Measurements from ENCODE around the gene EPN3.

DNA sequence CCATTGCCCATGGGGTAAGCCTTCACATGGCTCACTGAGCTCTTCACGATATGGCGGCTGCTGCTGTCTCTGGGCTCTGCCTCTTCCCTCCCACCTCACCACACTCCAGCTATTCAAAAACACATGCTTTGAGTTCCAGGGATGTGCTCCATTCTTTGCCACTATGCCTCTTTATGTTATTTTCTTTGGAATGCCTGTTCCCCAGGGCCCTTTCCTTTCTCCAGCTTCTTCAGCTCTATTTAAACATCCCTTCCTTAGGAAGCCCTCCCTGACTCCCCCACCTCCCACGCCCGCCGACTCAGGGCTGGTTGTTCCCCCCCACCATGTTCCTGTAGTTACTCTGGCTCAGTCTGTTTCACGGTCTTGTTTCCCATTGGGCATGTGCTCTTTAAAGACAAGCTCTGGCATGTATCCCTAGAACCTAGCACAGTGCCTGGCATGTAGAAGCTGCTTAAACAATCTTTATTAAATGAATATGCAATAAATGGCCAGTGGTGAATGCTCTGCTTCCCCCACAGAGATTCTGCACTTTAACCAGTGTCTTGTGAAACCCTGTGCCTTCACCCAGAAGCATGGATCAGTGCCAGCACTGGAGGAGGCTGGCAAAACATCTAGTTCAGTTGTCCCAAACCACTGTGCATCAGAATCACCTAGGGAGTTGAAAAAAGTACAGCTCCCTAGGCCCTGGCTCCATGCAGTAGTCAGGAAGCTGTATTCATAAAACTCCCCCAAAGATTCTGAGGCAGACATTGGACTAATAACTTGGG lies 17.4 kb upstream of the EPN3 start:
- TF ChIP-seq, protein P1, sequence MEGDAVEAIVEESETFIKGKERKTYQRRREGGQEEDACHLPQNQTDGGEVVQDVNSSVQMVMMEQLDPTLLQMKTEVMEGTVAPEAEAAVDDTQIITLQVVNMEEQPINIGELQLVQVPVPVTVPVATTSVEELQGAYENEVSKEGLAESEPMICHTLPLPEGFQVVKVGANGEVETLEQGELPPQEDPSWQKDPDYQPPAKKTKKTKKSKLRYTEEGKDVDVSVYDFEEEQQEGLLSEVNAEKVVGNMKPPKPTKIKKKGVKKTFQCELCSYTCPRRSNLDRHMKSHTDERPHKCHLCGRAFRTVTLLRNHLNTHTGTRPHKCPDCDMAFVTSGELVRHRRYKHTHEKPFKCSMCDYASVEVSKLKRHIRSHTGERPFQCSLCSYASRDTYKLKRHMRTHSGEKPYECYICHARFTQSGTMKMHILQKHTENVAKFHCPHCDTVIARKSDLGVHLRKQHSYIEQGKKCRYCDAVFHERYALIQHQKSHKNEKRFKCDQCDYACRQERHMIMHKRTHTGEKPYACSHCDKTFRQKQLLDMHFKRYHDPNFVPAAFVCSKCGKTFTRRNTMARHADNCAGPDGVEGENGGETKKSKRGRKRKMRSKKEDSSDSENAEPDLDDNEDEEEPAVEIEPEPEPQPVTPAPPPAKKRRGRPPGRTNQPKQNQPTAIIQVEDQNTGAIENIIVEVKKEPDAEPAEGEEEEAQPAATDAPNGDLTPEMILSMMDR (conservative IDR thresholded peaks at IDR 0.05; ENCODE audit: low read depth, low read length), result no peak
- TF ChIP-seq EZH2 (IDR thresholded peaks at IDR 0.05; ENCODE audit: borderline replicate concordance, low read depth, low read length, poor library complexity, severe bottlenecking), result no peak

Data from A673 (cell line).